GM23338 (cell line): ENCODE data around the gene CHST13. TPM values are rescaled to one million over a fixed set of nuclear protein-coding genes. Genes with fewer than 3 reads are reported as not detected.

Experiments
- ATAC-seq: fragments of 200-7000 bp; cut with Tn5 transposase; 3 replicates; pipeline ENCODE4 v1.9.1; 2020
- DNase-seq: peaks from one replicate; pipeline ENCODE4 v3.0.0-alpha.2; 2015; ENCODE audit warnings: low spot score
- H2AFZ ChIP-seq: fragments of 200-600 bp; sonication (generic); 2 replicates; pipeline ENCODE4 v1.8.0; 2016; ENCODE audit warnings: antibody characterized with exemption, mild to moderate bottlenecking, moderate library complexity
- H3F3A ChIP-seq: fragments of 200-600 bp; sonication (generic); replicated peaks from 2 replicates; pipeline ENCODE4 v1.8.0; 2017; ENCODE audit warnings: antibody characterized with exemption, mixed run types, low read depth
- H3K27ac ChIP-seq: fragments of 200-600 bp; sonication (generic); 2 replicates; pipeline ENCODE4 v1.6.1; 2016; ENCODE audit warnings: low read depth
- H3K27me3 ChIP-seq: fragments of 200-600 bp; sonication (generic); 2 replicates; pipeline ENCODE4 v1.8.0; 2016; ENCODE audit warnings: mild to moderate bottlenecking, mixed run types, moderate library complexity; ENCODE audit not compliant: insufficient read depth
- H3K36me3 ChIP-seq: fragments of 200-600 bp; sonication (generic); 2 replicates; pipeline ENCODE4 v1.8.0; 2016; ENCODE audit warnings: mild to moderate bottlenecking; ENCODE audit not compliant: insufficient read depth
- H3K4me1 ChIP-seq: fragments of 200-600 bp; sonication (generic); 2 replicates; pipeline ENCODE4 v1.8.0; 2016; ENCODE audit warnings: mild to moderate bottlenecking, moderate library complexity; ENCODE audit not compliant: insufficient read depth
- H3K4me2 ChIP-seq: fragments of 200-600 bp; sonication (generic); 2 replicates; pipeline ENCODE4 v1.7.1; 2017; ENCODE audit warnings: mixed run types
- H3K4me3 ChIP-seq: fragments of 200-600 bp; sonication (generic); 2 replicates; pipeline ENCODE4 v1.6.1; 2016; ENCODE audit warnings: mixed run types
- H3K79me2 ChIP-seq: fragments of 200-600 bp; sonication (generic); replicated peaks from 2 replicates; pipeline ENCODE4 v1.8.0; 2017; ENCODE audit warnings: mild to moderate bottlenecking; ENCODE audit not compliant: insufficient read depth
- H3K9me2 ChIP-seq: fragments of 200-600 bp; sonication (generic); 2 replicates; pipeline ENCODE4 v1.8.0; 2017; ENCODE audit not compliant: insufficient read depth
- H4K20me1 ChIP-seq: fragments of 200-600 bp; sonication (generic); replicated peaks from 2 replicates; pipeline ENCODE4 v1.8.0; 2017; ENCODE audit warnings: mild to moderate bottlenecking; ENCODE audit not compliant: insufficient read depth
- H3K27ac Mint-ChIP-seq: 2 replicates; pipeline ENCODE4 v1.8.0; 2020; ENCODE audit warnings: inconsistent platforms, mild to moderate bottlenecking, moderate library complexity, mixed read lengths
- H3K27me3 Mint-ChIP-seq: 3 replicates; pipeline ENCODE4 v1.8.0; 2022; ENCODE audit warnings: low read depth, mild to moderate bottlenecking, moderate library complexity, mixed read lengths, inconsistent platforms; ENCODE audit not compliant: insufficient read depth, poor library complexity
- H3K36me3 Mint-ChIP-seq: 3 replicates; pipeline ENCODE4 v1.8.0; 2021; ENCODE audit warnings: low read depth, mild to moderate bottlenecking, inconsistent platforms, moderate library complexity, mixed read lengths
- H3K4me1 Mint-ChIP-seq: 3 replicates; pipeline ENCODE4 v1.8.0; 2020; ENCODE audit warnings: mild to moderate bottlenecking, inconsistent platforms, mixed read lengths
- H3K4me3 Mint-ChIP-seq: 3 replicates; pipeline ENCODE4 v1.8.0; 2021; ENCODE audit warnings: moderate library complexity, mild to moderate bottlenecking, inconsistent platforms, mixed read lengths
- H3K9me3 Mint-ChIP-seq: 3 replicates; pipeline ENCODE4 v1.8.0; 2020; ENCODE audit warnings: moderate library complexity, mild to moderate bottlenecking, inconsistent platforms, mixed read lengths
- CREB1 ChIP-seq: fragments of 250-450 bp; sonication (Bioruptor Pico); IDR thresholded peaks from 2 replicates; pipeline ENCODE4 v1.5.0; 2020; ENCODE audit warnings: low read depth, mild to moderate bottlenecking, moderate library complexity
- CTCF ChIP-seq, 2 experiments: fragments of 200-600 bp in 1 of 2; sonication (generic) in 1 of 2; conservative IDR thresholded peaks; 2 replicates each; pipeline versions ENCODE4 v1.5.1 to v1.6.1; 2016 to 2017; ENCODE audit warnings: antibody characterized with exemption in 2 of 2, low read depth in 2 of 2, mild to moderate bottlenecking in 2 of 2, moderate library complexity in 1 of 2
- EZH2 ChIP-seq: fragments of 200-600 bp; sonication (generic); IDR thresholded peaks from one replicate; pipeline ENCODE4 v1.8.0; 2017; ENCODE audit warnings: antibody characterized with exemption, mild to moderate bottlenecking, low read depth; ENCODE audit not compliant: unreplicated experiment
- EZH2phosphoT487 ChIP-seq: fragments of 200-600 bp; sonication (generic); IDR thresholded peaks from one replicate; pipeline ENCODE4 v1.8.1; 2018; ENCODE audit warnings: antibody characterized with exemption; ENCODE audit not compliant: unreplicated experiment
- JUNB ChIP-seq: IDR thresholded peaks from one replicate; pipeline ENCODE4 v1.6.1; 2016; ENCODE audit warnings: antibody characterized with exemption; ENCODE audit not compliant: unreplicated experiment
- POLR2AphosphoS5 ChIP-seq: IDR thresholded peaks from 2 replicates; pipeline ENCODE4 v1.6.1; 2016; ENCODE audit warnings: antibody characterized with exemption, low read depth
- REST ChIP-seq: IDR thresholded peaks from one replicate; pipeline ENCODE4 v1.6.1; 2018; ENCODE audit warnings: antibody characterized with exemption; ENCODE audit not compliant: unreplicated experiment
- STAT1 ChIP-seq: IDR thresholded peaks from one replicate; pipeline ENCODE4 v1.6.1; 2016; ENCODE audit warnings: antibody characterized with exemption; ENCODE audit not compliant: unreplicated experiment
- ZNF114 ChIP-seq: fragments of 250-450 bp; sonication (Bioruptor Pico); IDR thresholded peaks from 2 replicates; pipeline ENCODE4 v1.5.0; 2020; ENCODE audit warnings: mild to moderate bottlenecking, moderate library complexity
- ZNF331 ChIP-seq: fragments of 250-450 bp; sonication (Bioruptor Pico); IDR thresholded peaks from 2 replicates; pipeline ENCODE4 v1.5.0; 2020; ENCODE audit warnings: low read depth, mild to moderate bottlenecking, moderate library complexity
- polyA plus RNA-seq: library from polyadenylated mRNA; unstranded; fragments of >200 nt; fragmentation: Nextera tagmentation; extraction: Ambion mirVana; gene quantifications from 2 replicates; pipeline ENCODE4 v1.2.1, GENCODE V29; 2016
- total RNA-seq: library from RNA; depleted of rRNA; stranded (reverse); fragments of >200 nt; shearing (Covaris generic); gene quantifications from 2 replicates; pipeline ENCODE4 v1.2.3, GENCODE V29; 2014

Gene CHST13
- total and polyA plus RNA-seq, 2 experiments from 2014 or later, result 3.7 to 8.4 TPM

GRCh38 chr3:126474498-126475412 lies 49.2 kb upstream of the CHST13 start (continued):
- TF ChIP-seq STAT1 (no peak), EZH2phosphoT487 (no peak), ZNF331 (CRISPR knock-in tag) (no peak), JUNB (no peak), REST (no peak), CREB1 (no peak)

- peaks cover 35% of the 10 kb centered on the region for H4K20me1 ChIP-seq
- peak within 1 kb of the TSS; percentile 69; the same call in 1 of the 2 replicates for H3K27ac ChIP-seq
- peaks cover 42% of the 10 kb centered on the region for H3K79me2 ChIP-seq
- H3K4me3 ChIP-seq, result peak within 1 kb of the TSS; percentile 85
- peak within 1 kb of the TSS; percentile 91 for H3K4me3 Mint-ChIP-seq
- no peaks in the 10 kb centered on the region for H3F3A ChIP-seq
- H3K9me2 ChIP-seq, result no peaks in the 10 kb centered on the region
- H3K27me3 Mint-ChIP-seq, result peaks cover 2% of the 10 kb centered on the region
- peaks cover 12% of the 10 kb centered on the region for H3K36me3 ChIP-seq
- peak; percentile 89 for DNase-seq
- H3K27ac Mint-ChIP-seq, result peak within 1 kb of the TSS; percentile 82
- H3K9me3 Mint-ChIP-seq, result no peaks in the 10 kb centered on the region; the same call in 2 of the 3 replicates
- peak; percentile 60 for ATAC-seq
- peaks cover 29% of the 10 kb centered on the region for H3K36me3 Mint-ChIP-seq
- no peaks in the 10 kb centered on the region for H3K27me3 ChIP-seq
- peaks cover 18% of the 10 kb centered on the region for H3K4me1 ChIP-seq
- TF ChIP-seq POLR2AphosphoS5, result peak; percentile 73
- peak in 1 of 2 experiments; percentile 50; a peak in 2 of 4 replicates for TF ChIP-seq CTCF (conservative IDR thresholded peaks at IDR 0.05; ENCODE audit: low read depth in 2 of 2)
- TF ChIP-seq EZH2, result no peak
- TF ChIP-seq CREB1, result peak; percentile 67
- TF ChIP-seq ZNF114 (CRISPR knock-in tag), result no peak
- peak within 1 kb of the TSS; percentile 92 for H2AFZ ChIP-seq
- peak within 1 kb of the TSS; percentile 93 for H3K4me2 ChIP-seq
- peaks cover 37% of the 10 kb centered on the region for H3K4me1 Mint-ChIP-seq
These were observed 48.4 kb upstream of the CHST13 start, which contains the start of gene ZXDC for GRCh38 chr3:126475413-126476114. TSS of gene ZXDC (minus strand) at chr3:126475891. CDS start at chr3:126475865, 26 bp downstream.
